NCI-H1930 (cell line): ENCODE measurements around the gene ASIC4.

ENCODE experiments used
- DNase-seq, 2 experiments: peaks; one replicate each; lab custom pipeline; 2025; lab: John Stamatoyannopoulos, UW

Gene ASIC4

GRCh38 chr2:219498280-219499057 is 15.8 kb upstream of the ASIC4 start, which contains the start of gene GMPPA:
Gene GMPPA (plus strand): TSS chr2:219498891. CDS start chr2:219499976, 1,085 bp downstream.
- DNase-seq = peak; percentile 91 to 92

- no peak for DNase-seq
Observed at GRCh38 chr2:219499058-219499307, 15.3 kb upstream of the ASIC4 start.

DNA sequence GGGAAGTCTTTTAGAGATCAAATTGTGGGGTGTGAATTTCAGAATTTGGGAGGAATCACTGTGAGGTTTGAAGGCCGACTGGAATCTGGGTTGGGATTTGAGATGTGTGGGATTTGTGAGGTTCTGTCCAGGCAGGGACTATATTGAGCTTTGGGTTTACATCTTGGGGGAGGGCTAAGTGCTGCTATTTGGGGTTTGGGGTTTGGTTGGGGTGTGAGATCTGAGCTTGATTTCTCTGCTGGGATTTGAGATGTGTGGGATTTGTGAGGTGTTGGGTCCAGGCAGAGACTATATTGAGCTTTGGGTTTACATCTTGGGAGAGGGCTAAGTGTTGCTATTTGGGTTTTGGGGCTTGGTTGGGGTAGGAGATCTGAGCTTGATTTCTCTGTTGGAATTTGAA is 14.7 kb upstream of the ASIC4 start:
- DNase-seq = no peak

DNA sequence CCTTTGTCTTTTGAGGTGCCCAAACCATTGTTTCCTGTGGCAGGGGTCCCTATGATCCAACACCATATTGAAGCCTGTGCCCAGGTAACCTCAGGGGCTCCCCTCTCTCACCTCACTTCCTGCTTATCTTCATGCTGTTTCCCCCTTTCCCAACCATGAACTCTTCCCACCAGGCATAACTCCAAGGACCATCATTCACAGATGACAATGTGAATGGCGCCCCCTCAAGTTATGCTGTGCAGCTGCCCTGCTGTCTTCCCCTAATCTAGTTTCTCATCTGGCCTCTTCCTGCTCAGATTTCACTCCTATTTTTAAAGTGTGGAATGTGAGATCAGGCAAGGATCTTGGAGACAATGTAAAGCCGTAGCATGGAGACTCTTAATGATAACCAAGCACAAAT is 14.1 kb upstream of the ASIC4 start:
- no peak for DNase-seq

DNA sequence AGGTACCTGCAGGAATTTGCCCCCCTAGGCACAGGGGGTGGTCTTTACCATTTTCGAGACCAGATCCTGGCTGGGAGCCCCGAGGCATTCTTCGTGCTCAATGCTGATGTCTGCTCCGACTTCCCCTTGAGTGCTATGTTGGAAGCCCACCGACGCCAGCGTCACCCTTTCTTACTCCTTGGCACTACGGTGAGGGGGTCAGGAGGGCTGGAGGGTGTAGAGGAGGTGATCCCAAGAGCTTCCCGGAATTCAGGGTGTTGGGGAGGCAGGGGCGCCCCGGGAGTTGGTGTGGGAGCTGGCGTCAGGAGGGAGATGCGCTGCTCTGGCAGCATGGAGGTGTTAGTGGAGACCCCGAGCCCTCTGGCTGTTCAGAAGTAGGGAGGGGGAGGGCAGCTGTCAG is 12.4 kb upstream of the ASIC4 start:
- no peak for DNase-seq

GRCh38 chr2:219502618-219503017 is 11.7 kb upstream of the ASIC4 start:
- DNase-seq = no peak

DNA sequence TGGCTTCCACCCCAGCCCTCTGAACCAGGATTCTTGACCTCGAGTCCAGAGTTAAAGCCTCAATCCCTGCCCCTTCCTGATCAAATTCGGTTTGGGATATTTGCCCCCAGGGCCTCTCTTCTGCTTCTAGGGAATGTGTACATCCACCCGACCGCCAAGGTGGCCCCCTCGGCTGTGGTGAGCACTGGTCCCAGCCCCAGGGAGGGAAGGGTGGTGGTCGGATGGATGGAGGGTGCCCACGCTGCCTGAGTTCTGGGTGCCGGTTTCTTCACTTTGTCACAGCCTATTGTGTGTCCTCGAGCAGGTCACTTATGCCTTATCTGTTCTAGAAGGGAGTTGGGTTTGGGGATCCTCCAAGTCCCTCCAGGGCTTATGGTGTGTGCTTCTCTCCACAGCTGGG is 8.7 kb upstream of the ASIC4 start:
- DNase-seq = no peak

DNA sequence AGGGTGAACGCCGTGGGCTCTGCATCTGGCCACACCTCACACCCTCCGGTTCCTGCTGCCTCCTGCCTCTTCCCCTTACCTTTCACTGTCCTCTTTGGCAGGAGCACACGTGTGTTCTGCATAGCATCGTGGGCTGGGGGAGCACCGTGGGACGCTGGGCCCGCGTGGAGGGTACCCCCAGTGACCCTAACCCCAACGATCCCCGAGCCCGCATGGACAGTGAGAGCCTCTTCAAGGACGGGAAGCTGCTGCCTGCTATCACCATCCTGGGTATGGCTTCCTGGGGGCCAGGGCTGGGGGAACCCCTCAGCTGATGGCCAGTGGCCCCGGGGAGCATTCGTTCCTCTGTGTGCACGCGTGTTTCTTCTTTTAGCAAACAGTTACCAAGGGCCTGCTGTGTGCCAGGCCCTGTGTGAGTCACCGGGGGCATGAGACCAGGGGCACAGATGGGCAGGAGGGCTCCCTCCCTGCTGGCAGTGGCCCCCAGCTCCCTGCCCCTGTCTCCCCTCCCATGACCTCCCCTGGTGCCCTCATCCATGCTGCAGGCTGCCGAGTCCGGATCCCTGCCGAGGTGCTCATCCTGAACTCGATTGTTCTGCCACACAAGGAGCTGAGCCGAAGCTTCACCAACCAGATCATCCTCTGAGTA is 8.0 kb upstream of the ASIC4 start:
- DNase-seq = no peak

- DNase-seq = no peak
Observed at GRCh38 chr2:219506802-219507526, 7.3 kb upstream of the ASIC4 start.

DNA sequence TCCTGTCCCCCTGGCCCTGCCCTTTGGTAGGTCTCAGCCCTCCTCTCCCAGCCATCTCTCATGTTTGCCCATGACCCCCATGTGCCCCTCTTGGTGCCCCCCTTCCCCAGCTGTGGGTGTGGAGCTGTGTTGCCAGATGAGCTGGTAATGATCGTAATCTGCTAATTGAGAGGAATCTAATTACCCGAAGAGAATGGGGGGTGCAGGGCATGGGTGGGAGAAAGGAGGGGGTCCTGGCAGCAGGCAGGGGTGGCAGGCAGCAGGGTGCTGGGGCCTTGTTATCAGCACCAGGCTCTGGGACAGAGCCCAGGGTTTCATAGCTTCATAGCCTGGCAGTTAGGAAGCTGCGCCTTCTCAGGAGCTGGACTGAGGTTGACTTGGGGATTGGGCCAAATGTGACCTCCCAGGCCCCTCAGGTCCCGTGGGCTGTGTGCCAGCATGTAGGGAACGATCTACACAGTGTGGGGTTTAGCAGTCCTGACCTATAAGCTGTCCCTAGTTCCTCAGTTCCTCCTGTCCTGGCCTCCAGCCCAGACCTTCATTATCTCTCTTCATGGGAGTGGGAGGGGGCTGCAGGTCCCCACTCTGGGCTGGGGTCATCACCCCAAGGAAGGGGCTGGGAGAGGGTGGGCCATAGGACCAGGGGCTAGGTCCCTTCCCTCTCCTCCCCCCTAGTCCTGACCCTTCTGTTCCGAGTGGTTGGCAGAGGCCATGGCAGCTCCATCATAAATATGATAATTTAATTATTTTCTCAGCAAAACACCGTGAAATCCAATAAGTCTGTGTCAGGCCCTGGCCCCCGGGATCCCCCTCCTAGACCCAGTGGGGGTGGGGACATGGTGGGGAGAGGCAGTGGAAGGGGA is 6.5 kb upstream of the ASIC4 start:
- no peak for DNase-seq

DNA sequence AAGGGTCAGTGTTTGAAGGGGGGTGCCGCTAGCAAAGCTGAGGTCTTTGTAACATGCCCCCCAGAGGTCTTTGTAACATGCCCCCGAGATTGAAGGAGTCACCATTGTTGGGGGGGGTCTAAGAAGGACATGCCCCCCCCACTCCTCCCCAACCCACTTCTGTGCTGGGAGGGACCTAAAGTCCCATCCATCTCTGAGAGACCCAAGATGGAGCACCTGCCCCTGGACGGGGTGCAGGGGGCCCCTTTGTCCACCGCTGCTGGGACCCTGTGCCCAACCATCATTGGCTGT is 5.9 kb upstream of the ASIC4 start:
- DNase-seq = no peak

DNA sequence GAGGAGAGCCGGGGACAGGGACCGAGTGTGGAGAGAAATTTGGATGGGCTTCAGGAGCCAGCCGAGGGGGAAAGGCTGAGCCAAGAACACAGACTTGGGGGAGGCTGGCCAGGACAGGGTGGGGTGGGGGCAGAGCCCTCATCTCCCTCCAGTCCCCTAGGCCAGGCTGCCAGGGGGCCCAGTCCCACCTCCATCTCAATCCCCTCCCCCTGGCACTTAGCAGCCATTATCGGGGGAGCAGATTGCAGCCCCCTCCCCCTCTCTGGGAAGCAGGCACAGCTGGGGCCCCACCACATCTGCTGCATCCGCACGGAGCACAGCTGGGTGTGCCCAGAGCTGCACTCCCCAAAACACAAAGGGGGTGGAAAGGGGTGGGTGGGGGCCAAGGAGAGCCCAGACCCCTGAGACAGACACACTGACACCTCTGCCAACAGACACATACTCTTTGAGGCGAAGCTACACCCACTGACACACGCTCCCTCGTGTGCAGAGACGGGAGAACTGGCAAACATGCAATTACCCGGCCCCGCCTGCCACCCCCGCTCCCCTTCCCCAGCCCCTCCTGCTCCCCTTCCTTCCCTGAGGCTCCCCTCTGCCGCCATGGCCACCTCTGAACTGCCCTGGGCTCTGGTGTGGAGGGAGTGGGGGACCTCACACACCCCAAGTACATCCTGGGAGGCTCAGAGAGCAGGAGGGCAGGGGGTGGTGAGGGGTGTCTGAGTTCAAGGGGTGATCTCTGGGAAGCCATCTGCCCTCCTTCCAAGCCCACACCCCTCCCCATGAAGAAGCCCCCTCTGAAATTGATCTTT is 5.1 kb upstream of the ASIC4 start:
- DNase-seq = no peak

- DNase-seq = peak; percentile 28 to 67
Observed at GRCh38 chr2:219509780-219510511, 4.3 kb upstream of the ASIC4 start.

GRCh38 chr2:219510512-219511135 is 3.7 kb upstream of the ASIC4 start:
- DNase-seq = no peak

- DNase-seq = no peak
Observed at GRCh38 chr2:219511547-219512325, 2.5 kb upstream of the ASIC4 start.

DNA sequence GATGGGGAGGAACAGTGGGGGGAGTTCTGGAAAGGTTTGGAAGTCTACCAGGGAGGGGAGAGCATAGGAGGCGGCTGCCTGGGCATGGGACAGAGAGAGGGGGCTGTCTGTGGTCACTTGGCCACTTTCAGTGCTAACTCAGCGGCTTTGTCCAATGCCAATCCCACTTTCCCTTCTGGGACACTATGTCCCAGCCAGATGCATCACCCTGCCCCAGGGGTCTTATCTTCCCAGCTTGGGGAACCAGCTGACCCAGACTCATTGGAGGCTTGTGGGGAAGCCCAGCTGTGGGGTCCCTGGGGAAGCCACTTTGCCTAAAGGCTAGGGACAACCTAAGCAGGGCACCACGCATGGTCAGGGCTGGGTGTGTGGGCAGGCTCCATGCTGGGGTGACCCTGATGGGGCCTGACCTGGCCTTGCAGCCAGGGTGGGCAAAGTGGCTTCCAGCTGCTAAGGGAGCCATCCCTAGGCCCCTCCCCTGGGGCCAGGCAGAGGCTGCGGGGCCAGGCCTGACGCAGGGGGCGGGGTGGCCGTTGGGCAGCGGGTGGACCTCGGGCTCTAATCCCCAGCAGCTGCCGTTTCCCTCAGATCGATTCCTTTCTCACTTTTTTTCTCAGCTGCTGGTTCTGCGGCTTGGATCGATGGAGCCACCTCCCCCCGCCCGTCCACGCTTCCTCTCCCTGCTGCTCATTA is 1.6 kb upstream of the ASIC4 start:
- DNase-seq = no peak

DNA sequence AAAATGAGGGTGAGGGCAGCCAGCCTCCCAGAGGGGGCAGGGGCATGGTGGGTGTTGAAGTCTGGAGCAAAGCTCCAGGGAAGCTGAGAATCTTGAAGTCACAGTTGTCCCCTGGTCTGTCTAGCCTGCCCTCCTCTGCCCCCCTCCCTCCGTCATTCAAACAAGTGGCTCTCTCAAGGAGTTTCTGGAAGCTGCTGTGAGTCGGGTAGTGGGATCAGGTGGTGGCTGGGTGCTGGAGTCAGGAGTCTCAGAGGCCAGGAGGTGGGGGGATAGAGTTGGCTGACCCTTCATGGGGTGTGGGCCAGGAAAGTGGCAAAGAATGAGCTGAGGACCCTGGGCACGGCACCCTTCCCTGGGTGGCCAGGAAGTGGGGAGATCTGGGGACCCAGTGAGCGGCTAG is 495 bp upstream of the ASIC4 start:
- no peak for DNase-seq

DNA sequence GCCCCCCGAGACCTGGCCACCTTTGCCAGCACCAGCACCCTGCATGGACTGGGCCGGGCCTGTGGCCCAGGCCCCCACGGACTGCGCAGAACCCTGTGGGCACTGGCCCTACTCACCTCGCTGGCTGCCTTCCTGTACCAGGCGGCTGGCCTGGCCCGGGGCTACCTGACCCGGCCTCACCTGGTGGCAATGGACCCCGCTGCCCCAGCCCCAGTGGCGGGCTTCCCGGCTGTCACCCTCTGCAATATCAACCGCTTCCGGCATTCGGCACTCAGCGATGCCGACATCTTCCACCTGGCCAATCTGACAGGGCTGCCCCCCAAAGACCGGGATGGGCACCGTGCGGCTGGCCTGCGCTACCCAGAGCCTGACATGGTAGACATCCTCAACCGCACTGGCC is 554 bp downstream of the ASIC4 start:
- DNase-seq = no peak
